GM12874 (cell line): Measurements from ENCODE around the gene COPS7A.

ENCODE experiments used
- CTCF ChIP-seq: IDR thresholded peaks from 2 replicates; pipeline ENCODE4 v1.5.1; 2011; ENCODE audit warnings: low read depth, mild to moderate bottlenecking, control low read depth, low read length, moderate library complexity; ENCODE audit not compliant: insufficient read depth

COPS7A gene

GRCh38 chr12:6691473-6691872 lies 32.4 kb upstream of the COPS7A start:
- no peak for TF ChIP-seq CTCF

GRCh38 chr12:6692888-6693287 lies 31.0 kb upstream of the COPS7A start:
- TF ChIP-seq CTCF: no peak

- TF ChIP-seq CTCF: no peak
Observed at GRCh38 chr12:6693832-6694355, 30.0 kb upstream of the COPS7A start.

- no peak for TF ChIP-seq CTCF
Observed at GRCh38 chr12:6694701-6695100, 29.1 kb upstream of the COPS7A start.

GRCh38 chr12:6695313-6696045 lies 28.4 kb upstream of the COPS7A start:
- no peak for TF ChIP-seq CTCF

- TF ChIP-seq CTCF: no peak
Observed at GRCh38 chr12:6696690-6697583, 26.9 kb upstream of the COPS7A start.
